MM.1S (cell line): ENCODE measurements around the gene UBE2D4.

Source experiments
- EZH2 ChIP-seq: fragments of 300-600 bp; sonication (generic); optimal IDR thresholded peaks from 2 replicates; pipeline ENCODE3; 2017; ENCODE audit warnings: low read depth, mild to moderate bottlenecking, antibody characterized with exemption, low read length, mixed read lengths
- EZH2phosphoT487 ChIP-seq: fragments of 300-600 bp; sonication (generic); IDR thresholded peaks from 2 replicates; pipeline ENCODE4 v1.6.1; 2018; ENCODE audit warnings: antibody characterized with exemption, low read length
- TF ChIP-seq, protein P1 (sequence below): fragments of 300-600 bp; sonication (generic); IDR thresholded peaks from 2 replicates; pipeline ENCODE4 v1.5.1; 2016; ENCODE audit warnings: antibody characterized with exemption, low read length, mixed read lengths

DNA sequence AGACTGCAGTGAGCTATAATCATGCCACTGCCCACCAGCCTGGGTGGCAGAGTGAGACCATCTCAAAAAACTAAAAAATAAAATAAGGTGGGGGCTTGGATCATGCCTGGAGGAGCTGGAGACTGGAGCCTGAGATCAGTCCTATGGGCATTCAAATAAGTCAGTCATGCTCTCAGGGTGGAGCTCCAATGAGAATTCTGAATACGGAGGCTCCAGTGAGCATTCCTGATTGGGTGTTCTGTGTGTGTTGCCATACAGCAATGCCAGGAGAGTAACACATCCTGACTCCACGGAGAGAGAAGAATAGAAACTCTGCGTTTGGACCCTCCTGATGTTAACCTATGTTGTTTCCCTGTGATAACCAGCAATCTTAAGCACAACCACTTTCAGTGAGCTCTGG lies 16.0 kb downstream of the UBE2D4 start:
- TF ChIP-seq, protein P1, sequence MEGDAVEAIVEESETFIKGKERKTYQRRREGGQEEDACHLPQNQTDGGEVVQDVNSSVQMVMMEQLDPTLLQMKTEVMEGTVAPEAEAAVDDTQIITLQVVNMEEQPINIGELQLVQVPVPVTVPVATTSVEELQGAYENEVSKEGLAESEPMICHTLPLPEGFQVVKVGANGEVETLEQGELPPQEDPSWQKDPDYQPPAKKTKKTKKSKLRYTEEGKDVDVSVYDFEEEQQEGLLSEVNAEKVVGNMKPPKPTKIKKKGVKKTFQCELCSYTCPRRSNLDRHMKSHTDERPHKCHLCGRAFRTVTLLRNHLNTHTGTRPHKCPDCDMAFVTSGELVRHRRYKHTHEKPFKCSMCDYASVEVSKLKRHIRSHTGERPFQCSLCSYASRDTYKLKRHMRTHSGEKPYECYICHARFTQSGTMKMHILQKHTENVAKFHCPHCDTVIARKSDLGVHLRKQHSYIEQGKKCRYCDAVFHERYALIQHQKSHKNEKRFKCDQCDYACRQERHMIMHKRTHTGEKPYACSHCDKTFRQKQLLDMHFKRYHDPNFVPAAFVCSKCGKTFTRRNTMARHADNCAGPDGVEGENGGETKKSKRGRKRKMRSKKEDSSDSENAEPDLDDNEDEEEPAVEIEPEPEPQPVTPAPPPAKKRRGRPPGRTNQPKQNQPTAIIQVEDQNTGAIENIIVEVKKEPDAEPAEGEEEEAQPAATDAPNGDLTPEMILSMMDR = no peak
- no peak for TF ChIP-seq EZH2phosphoT487
- no peak for TF ChIP-seq EZH2
